Transverse colon (tissue), 3 donors: Measurements from ENCODE around the gene GABRG3.

Experiments used
- EP300 ChIP-seq: sonication (generic); formaldehyde crosslinking; IDR thresholded peaks from one replicate; pipeline ENCODE4 v1.6.1; 2017; ENCODE audit warnings: antibody characterized with exemption, low read depth
- POLR2A ChIP-seq: fragments of 450-650 bp; IDR thresholded peaks from one replicate; pipeline ENCODE4 v1.6.1; 2016; ENCODE audit warnings: antibody characterized with exemption, mild to moderate bottlenecking, moderate library complexity
- POLR2AphosphoS5 ChIP-seq, 3 donors: sonication (generic); formaldehyde crosslinking; IDR thresholded peaks; one replicate each; pipeline ENCODE4 v1.6.1; 2016; ENCODE audit warnings: antibody characterized with exemption in 3 of 3

DNA sequence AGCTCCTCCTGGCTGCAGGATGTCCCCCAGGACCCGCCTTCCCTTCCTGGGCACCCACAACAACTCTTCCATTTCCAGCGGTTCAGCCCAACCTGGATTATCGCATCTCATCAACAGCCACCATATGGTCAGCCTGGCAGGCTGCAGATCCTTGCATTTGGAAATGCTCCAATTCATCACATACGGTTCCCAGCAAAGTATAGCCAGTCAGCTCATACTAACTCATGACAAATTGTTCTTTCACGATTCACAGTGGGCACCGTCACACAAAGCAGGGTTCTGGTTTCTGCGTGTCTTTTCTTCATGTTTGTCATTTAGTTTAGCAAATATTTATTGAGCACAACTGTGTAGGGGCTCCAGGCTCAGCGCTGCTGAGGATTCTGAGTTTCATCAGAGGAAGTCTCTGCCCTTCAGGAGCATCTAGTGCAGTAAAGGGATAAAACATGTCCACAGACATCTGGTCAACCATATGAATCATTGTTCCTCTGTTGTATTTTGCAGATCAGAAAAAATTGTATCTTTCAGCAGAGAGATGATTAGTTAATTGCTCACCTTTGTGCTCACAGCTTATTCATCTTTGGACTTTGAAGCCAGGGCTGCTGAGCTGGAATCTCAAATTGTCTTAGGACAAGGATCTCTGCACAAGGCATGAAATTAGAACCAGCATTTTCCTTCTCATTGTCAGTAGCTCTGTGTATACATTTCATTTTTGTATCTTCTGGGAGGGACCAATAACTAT is 125.1 kb downstream of the GABRG3 start:
- no peak for TF ChIP-seq POLR2A
- no peak for TF ChIP-seq POLR2AphosphoS5 (IDR thresholded peaks at IDR 0.05)
- no peak for TF ChIP-seq EP300
